ENCODE data around the gene CEND1. TPM values are rescaled to one million over a fixed set of nuclear protein-coding genes. Genes with fewer than 3 reads are reported as not detected.

Gene CEND1
- total and polyA plus RNA-seq, 2 of the 13 experiments (the other 11 are each of a cell fraction or from before 2014, with no cell fraction given) = not detected

- TF ChIP-seq ARID4A (CRISPR knock-in tag; IDR thresholded peaks at IDR 0.05; ENCODE audit: borderline replicate concordance) (peak; percentile 44), ZNF362 (CRISPR knock-in tag; IDR thresholded peaks at IDR 0.05; ENCODE audit: borderline replicate concordance) (no peak), FOXK2 (IDR thresholded peaks at IDR 0.05) (no peak), SRSF4 (IDR thresholded peaks at IDR 0.05; ENCODE audit: low read depth, low read length, poor library complexity, severe bottlenecking) (no peak), CHD2 (IDR thresholded peaks at IDR 0.05; ENCODE audit: low read depth, low read length) (no peak), NFYB (CRISPR knock-in tag; IDR thresholded peaks at IDR 0.05) (no peak), TMF1 (CRISPR knock-in tag; IDR thresholded peaks at IDR 0.05; ENCODE audit: low read depth) (no peak), MED13 (CRISPR knock-in tag; IDR thresholded peaks at IDR 0.05) (no peak), SALL2 (CRISPR knock-in tag; IDR thresholded peaks at IDR 0.05) (no peak), MEIS2 (CRISPR knock-in tag; IDR thresholded peaks at IDR 0.05) (0 out of 2 replicates have a peak, but pooled peaks have one; percentile 7), ZNF614 (CRISPR knock-in tag; IDR thresholded peaks at IDR 0.05; ENCODE audit: borderline replicate concordance) (0 out of 2 replicates have a peak, but pooled peaks have one; percentile 4), ZNF780A (CRISPR knock-in tag; IDR thresholded peaks at IDR 0.05) (no peak)
- TF ChIP-seq, protein P1, sequence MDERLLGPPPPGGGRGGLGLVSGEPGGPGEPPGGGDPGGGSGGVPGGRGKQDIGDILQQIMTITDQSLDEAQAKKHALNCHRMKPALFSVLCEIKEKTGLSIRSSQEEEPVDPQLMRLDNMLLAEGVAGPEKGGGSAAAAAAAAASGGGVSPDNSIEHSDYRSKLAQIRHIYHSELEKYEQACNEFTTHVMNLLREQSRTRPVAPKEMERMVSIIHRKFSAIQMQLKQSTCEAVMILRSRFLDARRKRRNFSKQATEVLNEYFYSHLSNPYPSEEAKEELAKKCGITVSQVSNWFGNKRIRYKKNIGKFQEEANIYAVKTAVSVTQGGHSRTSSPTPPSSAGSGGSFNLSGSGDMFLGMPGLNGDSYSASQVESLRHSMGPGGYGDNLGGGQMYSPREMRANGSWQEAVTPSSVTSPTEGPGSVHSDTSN (CRISPR knock-in tag; IDR thresholded peaks at IDR 0.05) = no peak
- TF ChIP-seq, protein P2, sequence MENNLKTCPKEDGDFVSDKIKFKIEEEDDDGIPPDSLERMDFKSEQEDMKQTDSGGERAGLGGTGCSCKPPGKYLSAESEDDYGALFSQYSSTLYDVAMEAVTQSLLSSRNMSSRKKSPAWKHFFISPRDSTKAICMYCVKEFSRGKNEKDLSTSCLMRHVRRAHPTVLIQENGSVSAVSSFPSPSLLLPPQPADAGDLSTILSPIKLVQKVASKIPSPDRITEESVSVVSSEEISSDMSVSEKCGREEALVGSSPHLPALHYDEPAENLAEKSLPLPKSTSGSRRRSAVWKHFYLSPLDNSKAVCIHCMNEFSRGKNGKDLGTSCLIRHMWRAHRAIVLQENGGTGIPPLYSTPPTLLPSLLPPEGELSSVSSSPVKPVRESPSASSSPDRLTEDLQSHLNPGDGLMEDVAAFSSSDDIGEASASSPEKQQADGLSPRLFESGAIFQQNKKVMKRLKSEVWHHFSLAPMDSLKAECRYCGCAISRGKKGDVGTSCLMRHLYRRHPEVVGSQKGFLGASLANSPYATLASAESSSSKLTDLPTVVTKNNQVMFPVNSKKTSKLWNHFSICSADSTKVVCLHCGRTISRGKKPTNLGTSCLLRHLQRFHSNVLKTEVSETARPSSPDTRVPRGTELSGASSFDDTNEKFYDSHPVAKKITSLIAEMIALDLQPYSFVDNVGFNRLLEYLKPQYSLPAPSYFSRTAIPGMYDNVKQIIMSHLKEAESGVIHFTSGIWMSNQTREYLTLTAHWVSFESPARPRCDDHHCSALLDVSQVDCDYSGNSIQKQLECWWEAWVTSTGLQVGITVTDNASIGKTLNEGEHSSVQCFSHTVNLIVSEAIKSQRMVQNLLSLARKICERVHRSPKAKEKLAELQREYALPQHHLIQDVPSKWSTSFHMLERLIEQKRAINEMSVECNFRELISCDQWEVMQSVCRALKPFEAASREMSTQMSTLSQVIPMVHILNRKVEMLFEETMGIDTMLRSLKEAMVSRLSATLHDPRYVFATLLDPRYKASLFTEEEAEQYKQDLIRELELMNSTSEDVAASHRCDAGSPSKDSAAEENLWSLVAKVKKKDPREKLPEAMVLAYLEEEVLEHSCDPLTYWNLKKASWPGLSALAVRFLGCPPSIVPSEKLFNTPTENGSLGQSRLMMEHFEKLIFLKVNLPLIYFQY (CRISPR knock-in tag; IDR thresholded peaks at IDR 0.05; ENCODE audit: borderline replicate concordance) = no peak
- TF ChIP-seq, protein P3, sequence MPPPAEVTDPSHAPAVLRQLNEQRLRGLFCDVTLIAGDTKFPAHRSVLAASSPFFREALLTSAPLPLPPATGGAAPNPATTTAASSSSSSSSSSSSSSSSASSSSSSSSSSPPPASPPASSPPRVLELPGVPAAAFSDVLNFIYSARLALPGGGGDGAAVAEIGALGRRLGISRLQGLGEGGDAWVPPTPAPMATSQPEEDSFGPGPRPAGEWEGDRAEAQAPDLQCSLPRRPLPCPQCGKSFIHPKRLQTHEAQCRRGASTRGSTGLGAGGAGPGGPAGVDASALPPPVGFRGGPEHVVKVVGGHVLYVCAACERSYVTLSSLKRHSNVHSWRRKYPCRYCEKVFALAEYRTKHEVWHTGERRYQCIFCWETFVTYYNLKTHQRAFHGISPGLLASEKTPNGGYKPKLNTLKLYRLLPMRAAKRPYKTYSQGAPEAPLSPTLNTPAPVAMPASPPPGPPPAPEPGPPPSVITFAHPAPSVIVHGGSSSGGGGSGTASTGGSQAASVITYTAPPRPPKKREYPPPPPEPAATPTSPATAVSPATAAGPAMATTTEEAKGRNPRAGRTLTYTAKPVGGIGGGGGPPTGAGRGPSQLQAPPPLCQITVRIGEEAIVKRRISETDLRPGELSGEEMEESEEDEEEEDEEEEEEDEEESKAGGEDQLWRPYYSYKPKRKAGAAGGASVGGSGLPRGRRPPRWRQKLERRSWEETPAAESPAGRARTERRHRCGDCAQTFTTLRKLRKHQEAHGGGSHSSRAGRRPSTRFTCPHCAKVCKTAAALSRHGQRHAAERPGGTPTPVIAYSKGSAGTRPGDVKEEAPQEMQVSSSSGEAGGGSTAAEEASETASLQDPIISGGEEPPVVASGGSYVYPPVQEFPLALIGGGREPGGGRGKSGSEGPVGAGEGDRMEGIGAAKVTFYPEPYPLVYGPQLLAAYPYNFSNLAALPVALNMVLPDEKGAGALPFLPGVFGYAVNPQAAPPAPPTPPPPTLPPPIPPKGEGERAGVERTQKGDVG (CRISPR knock-in tag; IDR thresholded peaks at IDR 0.05; ENCODE audit: borderline replicate concordance) = no peak
Measured at GRCh38 chr11:796565-797295, 6.8 kb upstream of the CEND1 start (continued).

All from HepG2 (cell line).